ENCODE results near the gene FN3KRP. TPM values are rescaled to one million over a fixed set of nuclear protein-coding genes. Genes with fewer than 3 reads are reported as not detected.

FN3KRP gene, protein sequence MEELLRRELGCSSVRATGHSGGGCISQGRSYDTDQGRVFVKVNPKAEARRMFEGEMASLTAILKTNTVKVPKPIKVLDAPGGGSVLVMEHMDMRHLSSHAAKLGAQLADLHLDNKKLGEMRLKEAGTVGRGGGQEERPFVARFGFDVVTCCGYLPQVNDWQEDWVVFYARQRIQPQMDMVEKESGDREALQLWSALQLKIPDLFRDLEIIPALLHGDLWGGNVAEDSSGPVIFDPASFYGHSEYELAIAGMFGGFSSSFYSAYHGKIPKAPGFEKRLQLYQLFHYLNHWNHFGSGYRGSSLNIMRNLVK
- total RNA-seq, result 10 to 100 TPM; 33.6 to 34.1 TPM

GRCh38 chr17:82716203-82717010 is at the start of gene FN3KRP:
FN3KRP (plus strand) TSS chr17:82716706; CDS start chr17:82716756, 50 bp downstream.
- H3K4me1 Mint-ChIP-seq, result peaks cover 11% of the 10 kb centered on the region
- no peaks in the 10 kb centered on the region for H3K9me3 Mint-ChIP-seq
- peak within 1 kb of the TSS; percentile 96 for H3K4me3 Mint-ChIP-seq
- H3K27me3 Mint-ChIP-seq, result peaks cover 4% of the 10 kb centered on the region
- peak; percentile 93 for DNase-seq
- H3K27ac Mint-ChIP-seq, result peak within 1 kb of the TSS; percentile 92
- peaks cover 7% of the 10 kb centered on the region for H3K36me3 Mint-ChIP-seq

- no peaks in the 10 kb centered on the region for H3K9me3 Mint-ChIP-seq
- peaks cover 5% of the 10 kb centered on the region for H3K4me1 Mint-ChIP-seq
- H3K36me3 Mint-ChIP-seq, result no peaks in the 10 kb centered on the region
- H3K27ac Mint-ChIP-seq, result no peak overlapping the region
- no peak overlapping the region for H3K4me3 Mint-ChIP-seq
- no peaks in the 10 kb centered on the region for H3K27me3 Mint-ChIP-seq
- DNase-seq, result no peak
These were observed 49.4 kb upstream of the FN3KRP start for GRCh38 chr17:82666931-82667667.

DNA sequence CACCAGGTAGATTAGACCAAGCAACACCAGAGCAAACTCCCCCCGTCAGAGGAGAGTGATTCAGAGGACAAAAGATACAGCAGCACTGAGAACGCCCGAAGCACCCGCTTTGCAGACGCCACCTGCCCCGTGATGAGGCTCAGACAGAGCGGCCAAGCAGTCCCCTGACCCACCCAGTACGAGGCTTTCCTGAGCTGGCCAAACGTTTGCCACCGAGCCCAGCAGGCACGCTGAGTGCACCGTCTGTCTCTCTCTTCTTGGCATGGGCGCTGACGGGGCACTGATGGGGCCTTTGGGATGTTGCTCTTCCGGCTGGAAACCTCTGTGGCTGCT is 48.9 kb upstream of the FN3KRP start:
- no peaks in the 10 kb centered on the region for H3K36me3 Mint-ChIP-seq

DNA sequence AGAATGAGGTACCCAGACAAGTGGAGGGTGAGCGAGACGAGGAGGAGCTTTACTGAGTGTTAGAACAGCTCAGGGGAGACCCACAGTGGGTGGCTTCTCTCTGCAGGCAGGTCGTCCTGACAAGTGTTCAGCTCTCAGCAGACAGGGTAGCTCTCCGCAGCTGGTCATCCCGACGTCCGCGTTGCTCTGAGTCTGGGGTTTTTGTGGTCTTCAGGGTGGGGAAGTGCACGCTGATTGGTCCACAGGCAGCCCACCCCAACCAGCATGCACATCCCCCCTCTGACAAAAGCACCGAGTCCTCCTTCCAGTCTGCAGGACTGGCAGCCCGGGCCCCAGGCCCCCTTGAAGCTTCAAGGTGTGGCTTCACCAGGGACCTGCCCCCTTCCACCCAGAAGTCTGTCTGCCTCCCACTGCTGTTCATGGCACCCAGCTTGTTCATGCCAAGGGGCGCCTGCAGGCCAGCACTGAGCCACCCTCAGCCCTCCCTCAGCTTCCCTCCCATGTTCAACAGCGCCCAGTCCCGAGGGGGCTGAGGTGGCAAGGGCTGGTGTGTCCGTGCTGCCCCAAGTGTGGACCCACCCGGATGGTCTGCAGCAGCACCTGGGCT is 48.4 kb upstream of the FN3KRP start:
- H3K27ac Mint-ChIP-seq, result no peak overlapping the region
- peaks cover 5% of the 10 kb centered on the region for H3K4me1 Mint-ChIP-seq
- H3K4me3 Mint-ChIP-seq, result no peak overlapping the region
- H3K27me3 Mint-ChIP-seq, result no peaks in the 10 kb centered on the region
- H3K9me3 Mint-ChIP-seq, result no peaks in the 10 kb centered on the region
- DNase-seq, result no peak
- no peaks in the 10 kb centered on the region for H3K36me3 Mint-ChIP-seq

More for the DNA sequence above, 48.9 kb upstream of the FN3KRP start:
- no peak for DNase-seq
- Mint-ChIP-seq H3K27me3 (no peaks in the 10 kb centered on the region), H3K27ac (no peak overlapping the region), H3K4me1 (peaks cover 5% of the 10 kb centered on the region), H3K9me3 (no peaks in the 10 kb centered on the region), H3K4me3 (no peak overlapping the region)

DNA sequence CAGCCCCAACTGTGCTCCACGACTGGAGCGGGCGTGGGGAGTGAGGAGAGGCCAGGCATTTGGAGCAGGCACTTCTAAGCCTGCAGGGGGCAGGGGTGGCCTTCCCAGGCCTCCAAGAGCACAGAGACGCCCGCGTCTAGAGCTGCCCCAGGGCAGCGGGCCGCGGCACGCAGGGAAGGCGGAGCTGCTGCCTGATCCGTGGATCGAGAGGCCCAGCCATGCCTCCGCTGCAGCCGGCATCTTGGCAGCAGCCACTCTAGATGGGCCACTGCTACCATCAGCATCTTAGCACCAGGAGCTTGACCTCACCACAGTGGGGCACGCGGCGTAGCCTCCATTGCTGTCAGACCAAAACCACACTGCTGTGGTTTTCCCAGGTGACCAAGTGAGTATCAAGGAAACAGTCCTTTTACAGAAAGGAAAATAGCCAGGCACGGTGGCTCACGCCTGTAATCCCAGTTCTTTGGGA is 47.8 kb upstream of the FN3KRP start:
- Mint-ChIP-seq H3K4me3 (peak overlapping the region; percentile 15), H3K4me1 (peaks cover 5% of the 10 kb centered on the region), H3K27me3 (no peaks in the 10 kb centered on the region), H3K9me3 (no peaks in the 10 kb centered on the region), H3K36me3 (no peaks in the 10 kb centered on the region), H3K27ac (no peak overlapping the region)
- DNase-seq, result peak; percentile 73

- no peaks in the 10 kb centered on the region for H3K36me3 Mint-ChIP-seq
- DNase-seq, result no peak
- peaks cover 5% of the 10 kb centered on the region for H3K4me1 Mint-ChIP-seq
- H3K9me3 Mint-ChIP-seq, result no peaks in the 10 kb centered on the region
- H3K27ac Mint-ChIP-seq, result no peak overlapping the region
- H3K27me3 Mint-ChIP-seq, result no peaks in the 10 kb centered on the region
- H3K4me3 Mint-ChIP-seq, result no peak overlapping the region
These were observed 45.6 kb upstream of the FN3KRP start for GRCh38 chr17:82670661-82671450.

- no peak overlapping the region for H3K4me3 Mint-ChIP-seq
- no peaks in the 10 kb centered on the region for H3K4me1 Mint-ChIP-seq
- DNase-seq, result no peak
- no peaks in the 10 kb centered on the region for H3K36me3 Mint-ChIP-seq
- no peak overlapping the region for H3K27ac Mint-ChIP-seq
- no peaks in the 10 kb centered on the region for H3K9me3 Mint-ChIP-seq
- no peaks in the 10 kb centered on the region for H3K27me3 Mint-ChIP-seq
These were observed 41.6 kb upstream of the FN3KRP start for GRCh38 chr17:82674656-82675475.

DNA sequence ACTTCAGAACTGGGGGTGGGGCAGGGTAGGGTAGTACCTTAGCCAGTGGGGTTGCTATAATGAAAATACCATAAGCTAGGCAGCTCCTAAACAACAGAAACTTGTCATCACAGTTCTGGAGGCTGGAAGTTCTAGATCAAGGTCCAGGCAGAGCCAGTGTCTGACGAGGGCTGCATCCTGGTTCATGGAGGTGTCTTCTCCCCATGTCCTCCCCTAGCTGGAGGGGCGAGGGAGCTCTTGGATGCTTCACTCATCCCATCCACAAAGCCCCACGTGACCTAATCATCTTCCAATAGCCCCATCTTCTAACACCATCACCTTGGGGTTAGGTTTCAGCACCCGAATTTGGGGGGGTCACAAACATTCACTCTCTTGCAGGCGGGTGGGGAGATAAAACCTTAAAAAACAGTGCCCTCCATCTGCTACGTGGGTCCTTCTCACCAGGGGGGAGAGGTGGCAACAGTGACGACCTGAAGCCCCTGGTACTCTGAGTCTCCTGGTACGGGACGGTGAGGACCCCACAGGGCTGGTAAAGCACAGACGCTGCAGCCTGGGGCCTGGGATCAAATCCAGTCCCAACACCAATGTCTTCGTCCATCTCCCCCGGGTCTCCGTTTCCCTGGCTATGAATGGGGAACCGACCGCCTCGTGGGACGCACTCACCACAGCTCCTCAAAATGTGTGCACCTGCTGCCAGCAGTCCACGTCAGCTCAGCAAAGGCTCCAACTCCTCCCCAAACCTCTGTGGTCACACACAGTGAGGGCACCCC is 40.8 kb upstream of the FN3KRP start:
- H3K36me3 Mint-ChIP-seq, result no peaks in the 10 kb centered on the region
- DNase-seq, result no peak
- H3K27ac Mint-ChIP-seq, result no peak overlapping the region
- H3K4me1 Mint-ChIP-seq, result no peaks in the 10 kb centered on the region
- H3K4me3 Mint-ChIP-seq, result no peak overlapping the region
- no peaks in the 10 kb centered on the region for H3K27me3 Mint-ChIP-seq
- no peaks in the 10 kb centered on the region for H3K9me3 Mint-ChIP-seq

DNA sequence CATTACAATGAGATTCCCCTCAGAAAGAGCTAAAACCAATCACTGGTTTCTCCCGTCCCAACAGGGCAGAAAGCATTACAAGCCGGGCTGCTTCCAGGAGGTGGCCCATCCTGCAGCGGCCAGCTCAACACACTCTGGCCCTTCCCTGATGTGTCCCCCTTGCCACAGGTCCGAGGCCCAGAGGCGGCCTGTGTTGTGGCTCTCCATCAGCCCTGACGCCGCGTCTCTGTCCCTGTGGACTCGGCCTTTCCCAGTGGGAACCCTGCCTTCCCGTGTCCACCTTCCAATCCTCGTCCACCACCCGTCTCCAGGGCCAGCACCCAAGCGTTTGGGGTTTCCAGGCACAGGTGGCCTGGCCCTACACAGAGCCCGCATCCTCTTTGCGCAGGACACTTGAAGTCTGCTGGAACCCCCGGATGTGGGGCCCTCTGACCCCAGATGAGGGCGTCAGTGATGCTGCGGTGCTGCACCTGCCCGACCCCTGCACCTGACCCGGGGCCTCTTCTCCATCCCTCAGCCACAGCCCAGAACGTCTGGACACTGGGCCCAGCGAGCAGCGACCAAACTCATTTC is 39.1 kb upstream of the FN3KRP start:
- H3K27me3 Mint-ChIP-seq, result no peaks in the 10 kb centered on the region
- no peak overlapping the region for H3K27ac Mint-ChIP-seq
- DNase-seq, result no peak
- peaks cover 7% of the 10 kb centered on the region for H3K36me3 Mint-ChIP-seq
- H3K4me1 Mint-ChIP-seq, result no peaks in the 10 kb centered on the region
- H3K4me3 Mint-ChIP-seq, result no peak overlapping the region
- H3K9me3 Mint-ChIP-seq, result peaks cover 8% of the 10 kb centered on the region

DNA sequence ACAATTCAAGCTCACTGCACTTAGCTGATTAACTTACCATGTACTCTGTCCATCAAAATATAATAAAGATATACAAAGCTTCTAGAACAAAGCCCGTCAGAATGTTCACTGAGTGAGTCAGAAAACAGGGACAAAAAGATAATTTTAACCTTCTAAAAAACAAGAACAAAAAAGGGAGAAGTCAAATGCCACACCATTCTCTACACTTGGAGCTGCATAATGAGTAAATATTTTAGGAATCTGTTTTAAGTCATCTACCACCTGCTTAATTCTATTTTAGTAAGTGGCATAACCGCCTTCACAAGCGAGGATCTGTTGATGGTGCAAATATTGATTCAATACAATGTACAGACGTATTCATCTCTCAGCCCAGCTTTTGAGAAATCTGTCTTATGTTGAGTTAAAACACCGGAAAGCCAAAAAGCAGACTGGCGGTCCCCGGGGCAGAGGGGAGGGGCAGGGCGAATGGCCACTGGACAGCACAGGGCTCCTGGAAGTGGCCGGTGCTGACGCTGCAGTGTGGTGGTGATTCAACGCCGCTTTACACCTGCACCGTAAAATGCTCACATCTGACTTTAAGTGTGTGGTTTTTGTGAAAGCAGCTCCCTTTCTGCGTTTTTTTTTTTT is 38.1 kb upstream of the FN3KRP start:
- peaks cover 8% of the 10 kb centered on the region for H3K9me3 Mint-ChIP-seq
- H3K36me3 Mint-ChIP-seq, result peaks cover 7% of the 10 kb centered on the region
- no peaks in the 10 kb centered on the region for H3K4me1 Mint-ChIP-seq
- H3K4me3 Mint-ChIP-seq, result no peak overlapping the region
- H3K27me3 Mint-ChIP-seq, result no peaks in the 10 kb centered on the region
- no peak overlapping the region for H3K27ac Mint-ChIP-seq
- DNase-seq, result no peak

DNA sequence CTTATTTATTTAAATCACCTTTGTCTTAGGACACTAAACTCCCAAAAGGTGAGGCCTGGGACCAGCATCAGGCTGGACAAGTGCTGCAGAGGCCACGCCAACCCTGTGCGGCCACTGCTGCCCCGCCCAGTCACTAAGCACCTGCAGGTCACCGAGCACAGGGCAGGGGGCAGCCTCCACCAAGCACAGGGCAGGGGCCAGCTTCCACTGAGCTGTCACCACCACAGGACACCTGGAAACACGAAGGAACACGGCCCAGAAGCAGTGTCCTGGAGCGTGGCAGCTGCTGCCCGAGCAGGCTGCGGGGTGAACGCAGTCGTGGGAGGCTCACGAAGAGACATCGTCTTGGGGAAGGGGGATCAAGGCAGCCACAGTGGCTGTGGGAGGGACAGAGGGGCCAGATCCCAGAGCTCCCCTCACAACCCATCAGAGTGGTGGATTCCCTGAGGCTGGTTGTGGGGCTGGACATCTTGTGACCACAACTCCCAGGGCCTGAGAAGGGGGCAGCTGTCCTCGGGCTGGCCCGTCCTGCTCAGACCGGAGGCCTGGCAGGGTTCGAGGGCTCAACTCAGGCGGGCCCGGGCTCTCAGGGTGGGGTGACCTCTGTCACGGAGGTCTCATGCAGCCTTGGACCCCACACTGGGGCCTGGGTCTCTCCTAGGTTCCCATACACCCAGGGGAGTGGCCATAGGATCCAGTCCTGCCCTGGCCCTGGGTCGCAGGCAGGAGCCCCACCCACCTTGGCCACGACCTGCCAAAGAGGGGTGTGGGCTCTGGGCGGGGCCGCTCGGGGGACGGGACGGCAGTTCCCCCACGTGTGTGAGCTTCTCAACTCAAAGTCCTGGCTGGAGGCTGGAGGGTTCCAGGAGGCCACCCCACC is 36.7 kb upstream of the FN3KRP start:
- no peaks in the 10 kb centered on the region for H3K27me3 Mint-ChIP-seq
- peaks cover 8% of the 10 kb centered on the region for H3K9me3 Mint-ChIP-seq
- DNase-seq, result no peak
- H3K4me3 Mint-ChIP-seq, result no peak overlapping the region
- H3K27ac Mint-ChIP-seq, result no peak overlapping the region
- H3K36me3 Mint-ChIP-seq, result peaks cover 7% of the 10 kb centered on the region
- H3K4me1 Mint-ChIP-seq, result no peaks in the 10 kb centered on the region

DNA sequence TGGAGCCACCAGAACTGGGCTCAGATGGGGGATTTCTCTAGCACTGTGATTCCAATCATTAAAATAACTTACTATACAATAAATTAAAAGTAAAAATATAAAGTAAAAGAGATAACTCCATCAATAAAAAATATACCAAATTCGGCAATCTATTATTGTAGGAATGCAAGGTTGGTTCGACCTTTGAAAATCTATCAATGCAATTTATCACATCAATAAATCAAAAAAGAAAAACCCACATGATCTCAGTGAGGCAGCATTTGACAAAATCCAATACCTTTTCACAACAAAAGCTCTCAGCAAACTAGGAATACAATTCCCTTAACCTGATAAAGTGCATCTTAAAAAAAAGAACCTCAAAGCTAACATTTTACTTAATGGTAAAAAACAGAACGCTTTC is 35.0 kb upstream of the FN3KRP start:
- Mint-ChIP-seq H3K36me3 (peaks cover 7% of the 10 kb centered on the region), H3K4me1 (no peaks in the 10 kb centered on the region), H3K27me3 (no peaks in the 10 kb centered on the region), H3K4me3 (no peak overlapping the region), H3K9me3 (peaks cover 8% of the 10 kb centered on the region), H3K27ac (no peak overlapping the region)
- no peak for DNase-seq
